ENCODE data around the gene ODF4. TPM values are rescaled to one million over a fixed set of nuclear protein-coding genes. Genes with fewer than 3 reads are reported as not detected.
"Not testable (repeated sequence)": the region's sequence is repeated elsewhere in the genome, so short reads cannot be mapped to it uniquely, and the experiment has no call there.

Gene ODF4
- total and polyA plus RNA-seq, 2 donors from 2014 or later: not detected

DNA sequence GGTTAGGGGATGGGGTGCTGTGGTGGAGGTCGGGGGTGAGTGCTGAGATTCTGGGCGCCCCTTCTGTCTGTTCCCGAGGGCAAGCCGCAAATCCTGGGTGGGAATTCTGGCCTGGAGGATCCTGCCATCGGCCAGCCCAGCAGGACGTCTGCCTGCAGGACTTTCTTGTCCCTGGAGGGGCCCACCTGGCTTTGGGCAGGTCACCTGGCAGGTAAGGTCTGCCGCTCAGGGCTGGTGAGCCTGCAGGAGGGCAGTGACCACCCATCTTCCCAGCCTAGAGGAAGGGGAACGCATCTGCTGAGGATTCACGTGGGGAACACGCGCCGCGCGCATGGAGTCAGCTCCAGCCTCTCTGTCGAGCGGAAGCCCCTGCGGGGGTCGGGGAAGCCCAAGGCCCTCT is 52.6 kb downstream of the ODF4 start:
- DNase-seq (no peak), FAIRE-seq (no peak)
- no peaks in the 10 kb centered on the region for H3K9me3 ChIP-seq (ENCODE audit: control insufficient read depth in 2 of 3, insufficient read depth in 1 of 3, low read length in 3 of 3)
- intact Hi-C loops (cut with DNase I): no loop called here
- no peak overlapping the region for H3K9ac ChIP-seq (ENCODE audit: low read length in 3 of 3)
- no peak overlapping the region for H3K4me3 ChIP-seq (ENCODE audit: low read length in 3 of 3)
- TF ChIP-seq, protein P1, sequence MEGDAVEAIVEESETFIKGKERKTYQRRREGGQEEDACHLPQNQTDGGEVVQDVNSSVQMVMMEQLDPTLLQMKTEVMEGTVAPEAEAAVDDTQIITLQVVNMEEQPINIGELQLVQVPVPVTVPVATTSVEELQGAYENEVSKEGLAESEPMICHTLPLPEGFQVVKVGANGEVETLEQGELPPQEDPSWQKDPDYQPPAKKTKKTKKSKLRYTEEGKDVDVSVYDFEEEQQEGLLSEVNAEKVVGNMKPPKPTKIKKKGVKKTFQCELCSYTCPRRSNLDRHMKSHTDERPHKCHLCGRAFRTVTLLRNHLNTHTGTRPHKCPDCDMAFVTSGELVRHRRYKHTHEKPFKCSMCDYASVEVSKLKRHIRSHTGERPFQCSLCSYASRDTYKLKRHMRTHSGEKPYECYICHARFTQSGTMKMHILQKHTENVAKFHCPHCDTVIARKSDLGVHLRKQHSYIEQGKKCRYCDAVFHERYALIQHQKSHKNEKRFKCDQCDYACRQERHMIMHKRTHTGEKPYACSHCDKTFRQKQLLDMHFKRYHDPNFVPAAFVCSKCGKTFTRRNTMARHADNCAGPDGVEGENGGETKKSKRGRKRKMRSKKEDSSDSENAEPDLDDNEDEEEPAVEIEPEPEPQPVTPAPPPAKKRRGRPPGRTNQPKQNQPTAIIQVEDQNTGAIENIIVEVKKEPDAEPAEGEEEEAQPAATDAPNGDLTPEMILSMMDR (IDR thresholded peaks at IDR 0.05; ENCODE audit: borderline replicate concordance, extremely low read depth, insufficient read depth): no peak
- H3K27ac ChIP-seq (ENCODE audit: low read depth in 2 of 2, low read length in 2 of 2): no peak overlapping the region
- no peaks in the 10 kb centered on the region for H3K36me3 ChIP-seq (ENCODE audit: control insufficient read depth in 2 of 3, insufficient read depth in 3 of 3, low read length in 3 of 3)
- H3K4me1 ChIP-seq (ENCODE audit: control insufficient read depth in 2 of 3, insufficient read depth in 2 of 3, low read depth in 1 of 3, low read length in 3 of 3): no peaks in the 10 kb centered on the region
- no peaks in the 10 kb centered on the region for H3K27me3 ChIP-seq (ENCODE audit: control insufficient read depth, insufficient read depth, low read length)

DNA sequence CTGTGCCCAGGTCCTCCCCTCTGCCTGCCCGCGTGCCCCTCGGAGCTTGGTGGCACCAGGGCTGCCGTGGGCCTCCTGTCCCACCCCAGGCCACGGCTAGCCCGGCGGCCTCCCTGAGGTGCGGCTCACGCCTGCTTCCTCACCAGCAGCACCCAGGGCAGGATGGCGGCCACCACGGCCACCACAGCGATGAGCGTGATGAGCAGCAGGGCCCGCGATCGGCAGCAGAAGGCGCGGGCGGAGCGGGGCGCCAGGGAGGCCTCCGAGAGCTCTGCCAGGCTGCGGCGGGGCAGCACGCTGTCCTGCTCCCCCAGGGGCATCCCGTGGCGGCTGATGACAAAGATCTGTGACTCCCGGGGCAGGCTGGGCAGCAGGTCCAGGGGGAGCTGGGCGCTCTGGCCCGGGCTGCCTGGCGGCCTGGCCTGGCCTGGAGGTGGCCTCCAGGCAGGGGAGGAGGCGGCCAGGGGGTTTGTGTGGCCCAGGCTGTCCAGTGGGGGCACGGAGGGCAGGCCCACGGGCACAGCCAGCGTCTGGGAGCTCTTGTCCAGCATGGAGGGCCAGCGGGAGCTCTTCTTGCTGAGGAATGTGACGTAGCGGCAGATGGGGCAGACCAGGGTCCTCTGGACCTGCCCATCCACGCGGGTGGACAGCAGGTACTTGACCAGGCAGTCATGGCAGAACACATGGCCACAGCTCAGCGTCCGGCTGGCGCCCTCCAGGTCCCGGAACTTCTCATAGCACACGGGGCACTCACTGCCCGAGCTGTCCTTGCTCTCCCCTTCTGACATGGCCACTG is 53.2 kb downstream of the ODF4 start:
- no peaks in the 10 kb centered on the region for H3K27me3 ChIP-seq (ENCODE audit: control insufficient read depth, insufficient read depth, low read length)
- DNase-seq (peak in 1 of 5 donors; percentile 75), FAIRE-seq (no peak)
- TF ChIP-seq, protein P1 (IDR thresholded peaks at IDR 0.05; ENCODE audit: borderline replicate concordance, extremely low read depth, insufficient read depth): no peak
- H3K27ac ChIP-seq (ENCODE audit: low read depth in 2 of 2, low read length in 2 of 2): no peak overlapping the region
- H3K9me3 ChIP-seq (ENCODE audit: control insufficient read depth in 2 of 3, insufficient read depth in 1 of 3, low read length in 3 of 3): no peaks in the 10 kb centered on the region
- no peaks in the 10 kb centered on the region for H3K36me3 ChIP-seq (ENCODE audit: control insufficient read depth in 2 of 3, insufficient read depth in 3 of 3, low read length in 3 of 3)
- no peak overlapping the region for H3K9ac ChIP-seq (ENCODE audit: low read length in 3 of 3)
- no peaks in the 10 kb centered on the region for H3K4me1 ChIP-seq (ENCODE audit: control insufficient read depth in 2 of 3, insufficient read depth in 2 of 3, low read depth in 1 of 3, low read length in 3 of 3)
- H3K4me3 ChIP-seq (ENCODE audit: low read length in 3 of 3): no peak overlapping the region
- intact Hi-C loops (cut with DNase I): no loop called here

DNA sequence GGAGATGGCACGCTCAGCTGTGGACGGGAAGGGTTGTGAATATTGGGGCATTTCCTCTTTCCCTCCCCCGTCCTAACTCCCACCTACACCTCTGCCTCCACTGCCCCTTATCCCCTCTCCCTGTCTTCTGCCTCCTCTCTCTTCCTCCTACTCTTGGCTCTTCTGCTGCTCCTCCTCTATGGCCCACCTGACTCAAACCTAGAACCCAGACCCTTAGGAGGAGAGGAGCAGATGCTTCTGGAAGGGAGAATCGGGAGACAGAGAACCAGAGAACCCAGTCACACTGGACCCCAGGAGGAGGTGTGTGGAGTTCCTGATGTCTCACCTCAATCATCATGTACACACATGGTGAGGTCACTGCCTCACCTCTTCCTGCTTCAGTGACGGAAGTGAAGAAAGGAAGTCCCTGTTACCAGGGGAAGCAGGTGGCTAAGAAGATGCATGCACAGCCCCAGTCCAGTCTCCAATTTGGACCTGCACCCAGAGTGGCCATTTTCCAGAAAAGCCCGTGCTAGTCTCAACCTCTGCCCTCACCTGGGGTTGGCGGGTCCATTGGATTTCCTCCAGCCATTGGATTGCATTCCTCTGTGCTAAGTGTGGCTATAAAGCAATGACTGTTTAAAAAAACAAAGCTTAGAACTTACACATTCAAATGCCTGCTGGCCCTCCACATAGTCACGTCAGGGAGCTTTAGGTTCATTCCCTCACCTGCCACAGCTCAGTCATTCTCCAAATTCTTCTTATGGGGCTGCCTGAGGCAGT is 54.0 kb downstream of the ODF4 start:
- no peak overlapping the region for H3K9ac ChIP-seq (ENCODE audit: low read length in 3 of 3)
- no peak overlapping the region for H3K27ac ChIP-seq (ENCODE audit: low read depth in 2 of 2, low read length in 2 of 2)
- no peaks in the 10 kb centered on the region for H3K27me3 ChIP-seq (ENCODE audit: control insufficient read depth, insufficient read depth, low read length)

DNA sequence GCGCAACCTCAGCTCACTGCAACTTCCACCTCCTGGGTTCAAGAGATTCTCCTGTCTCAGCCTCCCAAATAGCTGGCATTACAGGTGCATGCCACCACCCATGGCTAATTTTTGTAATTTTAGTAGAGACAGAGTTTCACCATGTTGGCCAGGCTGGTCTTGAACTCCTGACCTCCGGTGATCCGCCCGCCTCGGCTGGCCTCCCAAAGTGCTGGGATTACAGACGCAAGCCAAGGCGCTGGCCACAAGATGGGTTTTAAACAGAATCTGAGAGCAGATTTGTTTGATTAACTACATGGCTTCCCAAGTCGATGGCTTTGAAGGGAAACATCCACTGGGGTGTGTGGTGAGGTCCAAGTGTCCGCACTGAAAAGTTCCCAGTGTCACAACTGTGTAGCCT is 54.9 kb downstream of the ODF4 start:
- DNase-seq; FAIRE-seq; H3K27me3 ChIP-seq (ENCODE audit: control insufficient read depth, insufficient read depth, low read length); H3K36me3 ChIP-seq (ENCODE audit: control insufficient read depth in 2 of 3, insufficient read depth in 3 of 3, low read length in 3 of 3); H3K27ac ChIP-seq (ENCODE audit: low read depth in 2 of 2, low read length in 2 of 2); H3K4me3 ChIP-seq (ENCODE audit: low read length in 3 of 3); H3K4me1 ChIP-seq (ENCODE audit: control insufficient read depth in 2 of 3, insufficient read depth in 2 of 3, low read depth in 1 of 3, low read length in 3 of 3); H3K9me3 ChIP-seq (ENCODE audit: control insufficient read depth in 2 of 3, insufficient read depth in 1 of 3, low read length in 3 of 3); H3K9ac ChIP-seq (ENCODE audit: low read length in 3 of 3); intact Hi-C loops (cut with DNase I): not testable (repeated sequence)

More for the DNA sequence above, 54.0 kb downstream of the ODF4 start:
- no peaks in the 10 kb centered on the region for H3K4me1 ChIP-seq (ENCODE audit: control insufficient read depth in 2 of 3, insufficient read depth in 2 of 3, low read depth in 1 of 3, low read length in 3 of 3)
- no peaks in the 10 kb centered on the region for H3K9me3 ChIP-seq (ENCODE audit: control insufficient read depth in 2 of 3, insufficient read depth in 1 of 3, low read length in 3 of 3)
- H3K36me3 ChIP-seq (ENCODE audit: control insufficient read depth in 2 of 3, insufficient read depth in 3 of 3, low read length in 3 of 3): no peaks in the 10 kb centered on the region
- TF ChIP-seq, protein P1 (IDR thresholded peaks at IDR 0.05; ENCODE audit: borderline replicate concordance, extremely low read depth, insufficient read depth): no peak
- FAIRE-seq: no peak
- DNase-seq: no peak
- H3K4me3 ChIP-seq (ENCODE audit: low read length in 3 of 3): no peak overlapping the region
- intact Hi-C loops (cut with DNase I): no loop called here
